Measurements from ENCODE around the gene BRD3OS.
"Not testable (repeated sequence)": the region's sequence is repeated elsewhere in the genome, so short reads cannot be mapped to it uniquely, and the experiment has no call there.

Gene BRD3OS

DNA sequence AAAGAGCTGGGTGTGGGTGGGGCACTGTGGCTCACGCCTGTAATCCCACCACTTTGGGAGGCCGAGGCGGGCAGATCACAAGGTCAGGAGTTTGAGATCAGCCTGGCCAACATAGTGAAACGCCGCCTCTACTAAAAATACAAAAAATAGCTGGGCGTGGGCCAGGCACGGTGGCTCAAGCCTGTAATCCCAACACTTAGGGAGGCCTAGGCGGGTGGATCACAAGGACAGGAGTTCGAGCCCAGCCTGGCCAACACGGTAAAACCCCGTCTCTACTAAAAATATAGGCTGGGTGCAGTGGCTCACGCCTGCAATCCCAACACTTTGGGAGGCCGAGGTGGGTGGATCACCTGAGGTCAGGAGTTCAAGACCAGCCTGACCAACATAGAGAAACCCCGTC is 36.5 kb upstream of the BRD3OS start:
- not testable (repeated sequence) for DNase-seq (ENCODE audit: low spot score)

GRCh38 chr9:133989625-133990365 is 35.5 kb upstream of the BRD3OS start:
- no peak for DNase-seq (ENCODE audit: low spot score)

DNA sequence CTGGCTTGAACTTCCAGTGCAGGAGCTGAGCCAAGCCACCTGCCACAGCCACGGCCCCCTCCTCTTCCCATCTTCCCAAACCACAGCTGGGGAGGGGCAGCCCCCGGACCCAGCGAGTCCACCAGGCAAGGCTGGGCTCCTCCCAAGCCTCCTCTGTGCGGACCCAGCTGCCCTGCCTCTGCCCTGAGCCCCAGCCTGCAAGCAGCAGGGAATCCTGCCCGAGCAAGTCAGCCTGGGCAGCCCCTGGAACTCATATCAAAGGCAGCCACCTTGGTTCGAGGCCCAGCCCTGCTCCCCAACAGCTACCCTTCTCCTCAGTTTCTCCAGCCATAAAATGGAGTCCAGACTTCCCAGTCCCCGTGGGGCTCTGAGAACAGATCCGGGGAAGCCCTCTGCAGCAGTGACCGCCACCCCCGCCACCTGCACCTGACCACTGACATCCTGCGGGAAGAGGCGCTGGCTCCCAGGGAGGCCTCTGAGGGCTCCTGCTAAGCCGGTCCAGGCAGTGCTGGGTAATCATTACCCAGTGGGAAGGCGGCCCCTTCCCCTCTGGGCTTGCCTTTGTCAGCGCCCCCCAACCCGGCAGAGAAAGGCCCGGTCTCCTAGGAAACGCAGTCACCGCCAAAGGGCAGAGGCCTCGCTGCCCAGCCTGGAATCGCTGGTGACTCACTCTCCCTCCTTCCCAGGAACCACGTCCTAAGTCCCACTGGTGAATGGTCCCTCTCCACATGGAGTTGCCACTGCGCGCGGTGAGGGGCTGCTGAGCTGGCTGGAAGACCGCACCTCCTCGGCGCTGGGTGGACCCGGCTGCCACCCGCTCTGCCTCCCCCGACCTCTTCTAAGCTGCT is 34.7 kb upstream of the BRD3OS start:
- no peak for DNase-seq (ENCODE audit: low spot score)

- DNase-seq (ENCODE audit: low spot score), result no peak
Observed at GRCh38 chr9:133991214-133991921, 33.9 kb upstream of the BRD3OS start.

DNA sequence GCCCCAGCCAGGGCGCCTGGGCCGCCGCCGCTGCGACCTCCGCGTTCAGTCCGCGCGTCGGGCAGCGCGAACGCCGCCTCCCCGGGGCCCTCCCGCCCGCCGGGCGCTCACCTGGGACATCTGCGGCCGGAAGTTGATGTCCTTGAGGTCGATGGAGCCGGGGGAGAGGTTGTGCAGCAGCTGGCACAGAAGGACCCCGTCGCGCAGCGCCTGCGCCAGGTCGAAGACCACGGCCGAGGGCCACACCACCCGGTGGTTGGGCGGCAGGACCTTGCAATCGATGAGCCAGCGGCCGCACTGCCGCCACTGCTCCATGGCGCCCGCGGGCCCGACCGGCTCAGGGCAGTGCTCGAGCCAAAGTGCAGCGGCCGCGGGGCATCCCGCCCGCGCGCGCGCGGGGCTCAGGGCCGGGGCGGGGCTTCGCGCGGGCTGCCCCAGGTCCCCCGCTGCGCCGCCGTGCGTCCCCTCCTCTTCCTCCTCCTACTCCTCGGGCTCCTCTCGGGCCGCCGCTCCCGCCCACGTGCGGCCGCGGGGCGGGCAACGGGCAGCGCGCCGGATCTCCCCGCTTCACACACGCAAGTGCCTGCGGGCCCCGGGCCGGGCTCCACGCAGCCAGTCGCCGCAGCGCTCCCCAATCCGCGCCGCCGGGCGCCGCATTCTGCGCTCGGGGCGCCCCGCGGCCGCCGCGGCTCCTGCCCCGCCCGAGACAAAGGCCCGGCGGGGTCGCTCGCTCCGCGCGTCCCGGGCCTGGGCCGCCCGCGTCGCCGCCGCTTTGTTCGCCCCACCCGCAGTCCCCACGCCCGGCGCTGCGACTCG is 33.1 kb upstream of the BRD3OS start, which contains the start of gene VAV2:
Gene VAV2 (minus strand): TSS at position 361 of the 816 bp plus-strand sequence. CDS start 46 bp downstream, at position 315.
- DNase-seq (ENCODE audit: low spot score), result no peak

DNA sequence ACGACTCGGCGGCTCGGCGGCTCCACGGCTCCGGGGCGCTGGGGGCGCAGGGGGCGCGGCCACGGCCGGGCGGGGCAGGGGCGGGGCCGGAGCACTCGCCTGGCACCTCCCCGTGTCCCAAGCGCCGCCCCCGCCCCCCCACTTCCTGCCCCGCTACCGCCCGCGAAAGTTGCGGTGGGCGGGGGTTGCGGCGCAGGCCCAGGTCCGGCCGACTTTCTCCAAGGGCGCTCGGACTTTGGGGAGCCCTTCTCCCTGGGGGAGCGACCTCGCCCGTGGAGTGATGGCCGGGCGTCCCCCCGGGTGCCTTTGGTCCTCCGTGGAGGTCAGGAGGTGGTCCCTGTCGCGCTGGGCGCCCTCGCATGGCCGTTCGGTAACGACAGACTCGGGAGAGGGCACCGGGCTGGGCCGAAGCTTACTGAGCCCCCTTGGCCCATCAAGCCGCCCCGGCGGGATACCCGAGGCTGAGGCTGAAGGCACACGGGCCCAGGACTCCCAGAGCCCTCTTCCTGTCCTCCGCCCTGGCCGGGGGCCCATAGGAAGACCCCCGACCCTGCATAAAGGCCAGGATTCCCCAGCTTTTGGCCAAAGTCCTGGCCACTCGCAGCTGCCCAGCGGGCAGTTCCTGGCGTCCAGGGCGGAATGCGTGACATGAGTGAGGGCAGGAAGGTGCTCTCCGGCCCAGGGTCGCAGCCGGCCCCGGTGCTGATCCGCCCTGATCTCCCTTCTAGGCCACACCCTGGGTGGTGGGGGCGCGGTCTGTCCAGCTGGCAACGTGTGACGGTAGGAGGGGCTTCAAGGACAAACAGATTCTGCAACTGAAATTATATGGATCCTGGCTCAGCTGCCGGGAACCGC is 32.3 kb upstream of the BRD3OS start:
- peak; percentile 57 for DNase-seq (ENCODE audit: low spot score)

DNA sequence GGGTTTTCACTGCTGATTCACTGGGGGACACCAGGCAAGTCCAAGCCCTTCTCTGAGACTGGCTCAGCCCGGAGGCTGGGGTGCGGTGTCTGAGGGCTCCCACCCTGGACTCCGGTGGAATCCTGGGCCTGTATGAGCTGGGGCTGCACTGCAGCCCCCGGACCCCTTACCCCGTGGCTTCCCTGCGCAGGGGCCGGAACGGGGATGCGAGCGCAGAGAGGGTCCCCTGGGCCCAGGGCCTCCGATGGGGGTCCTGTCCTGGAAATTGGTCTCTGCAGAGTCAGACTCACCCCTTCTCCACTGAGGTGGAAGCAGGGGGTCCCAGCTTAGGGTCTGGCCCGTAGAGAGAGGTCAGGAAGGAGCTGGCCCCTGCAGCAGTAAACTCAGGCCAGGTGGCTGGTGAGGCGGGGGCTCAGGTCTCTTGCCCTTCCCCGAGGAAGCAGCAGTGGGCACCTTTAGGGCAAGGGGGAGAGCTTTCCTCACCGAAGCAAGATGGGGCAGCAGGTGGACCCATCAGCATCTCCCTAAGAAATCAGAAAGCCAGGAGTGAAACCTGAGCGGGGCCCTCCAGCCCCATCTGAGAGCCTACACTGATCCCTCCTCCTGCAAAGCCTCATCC is 31.5 kb upstream of the BRD3OS start:
- no peak for DNase-seq (ENCODE audit: low spot score)

- DNase-seq (ENCODE audit: low spot score), result peak; percentile 62
Observed at GRCh38 chr9:133994353-133995011, 30.8 kb upstream of the BRD3OS start.

DNA sequence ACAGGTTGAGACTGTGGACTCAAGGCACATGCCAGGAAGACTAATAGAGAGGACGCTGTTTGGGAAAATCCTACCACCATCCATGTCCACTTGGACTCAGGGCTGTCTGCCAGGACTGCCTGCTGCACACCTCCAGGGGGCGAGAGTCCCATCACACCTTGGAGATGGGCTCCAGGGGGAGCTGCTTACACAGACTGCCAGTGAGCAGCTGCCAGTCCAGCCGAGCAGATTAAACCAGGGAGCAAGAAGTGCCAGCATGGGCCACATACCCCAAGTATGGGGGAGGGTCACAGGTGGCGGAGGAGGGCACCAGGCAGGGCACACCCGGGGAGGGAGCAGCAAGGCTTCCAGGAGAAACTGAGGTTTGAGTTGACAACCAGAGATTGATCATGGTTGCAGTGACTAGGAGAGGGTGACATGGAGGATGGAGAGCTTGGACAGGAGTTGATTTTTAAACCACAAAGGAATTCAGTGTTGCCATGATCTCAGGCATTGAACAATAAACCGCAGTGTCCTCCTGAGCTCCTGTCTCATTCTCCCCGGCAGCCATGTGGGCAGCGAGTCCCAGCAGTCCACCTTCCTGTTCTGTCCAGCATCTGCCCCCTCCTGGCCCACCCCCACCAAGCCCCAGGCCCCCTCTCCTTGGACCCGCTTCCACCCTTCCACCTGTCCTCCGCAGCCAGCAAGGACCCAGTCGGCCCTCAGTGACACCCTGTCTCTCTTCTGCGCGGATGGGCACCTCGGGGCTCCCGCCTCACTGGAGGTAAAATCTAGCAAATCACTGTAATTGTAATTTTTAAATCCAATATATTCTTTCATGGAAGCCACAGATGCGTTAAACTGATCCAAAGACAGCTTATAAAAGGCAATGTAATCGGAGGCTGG is 30.0 kb upstream of the BRD3OS start:
- no peak for DNase-seq (ENCODE audit: low spot score)

DNA sequence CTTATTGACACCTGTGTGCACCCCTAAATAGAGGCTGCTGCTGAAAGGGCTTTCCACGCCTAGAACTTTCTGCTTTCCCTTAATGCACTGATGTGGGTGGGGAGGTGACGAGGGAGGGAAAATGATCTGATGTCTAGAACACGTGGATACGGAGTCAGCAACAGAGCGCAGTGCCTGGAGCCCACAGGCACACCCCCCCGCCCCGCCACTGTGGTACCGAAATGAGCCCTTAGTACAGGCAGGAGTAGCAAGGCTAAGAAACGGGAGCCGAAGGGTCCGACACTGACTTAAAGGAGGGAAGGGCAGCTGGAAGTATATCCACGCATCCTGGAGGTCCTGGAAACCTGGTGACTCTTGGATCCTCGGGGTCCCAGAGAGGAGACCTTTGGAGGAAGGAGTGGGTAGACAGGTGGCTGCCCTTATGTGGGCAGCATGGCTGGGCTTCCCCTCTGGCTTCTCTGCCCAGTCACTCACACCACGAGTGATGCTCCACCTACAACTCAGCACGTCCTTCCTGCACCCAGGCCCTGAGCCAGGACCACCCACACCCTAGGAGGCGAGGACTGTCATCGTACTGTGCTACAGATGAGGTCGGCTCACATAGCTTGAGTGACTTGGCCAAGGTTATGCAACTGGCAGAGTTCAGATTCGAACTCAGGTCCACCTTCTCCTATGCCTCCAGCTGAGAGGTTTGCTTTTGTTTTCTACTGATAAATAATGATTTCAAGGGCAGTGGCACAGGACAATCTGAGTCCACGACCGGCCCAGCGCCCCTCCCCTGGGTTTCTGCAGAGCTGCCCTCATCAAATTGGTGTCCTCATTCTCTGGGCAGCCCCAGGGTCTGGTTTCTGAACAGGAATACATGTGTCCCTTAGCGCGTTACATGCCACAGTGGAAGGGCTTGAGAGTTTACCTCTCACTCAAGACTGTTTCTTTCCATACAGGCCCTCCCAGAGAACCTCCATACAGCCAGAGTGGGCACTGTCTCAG is 28.5 kb upstream of the BRD3OS start:
- DNase-seq (ENCODE audit: low spot score), result no peak

- DNase-seq (ENCODE audit: low spot score), result no peak
Observed at GRCh38 chr9:133997584-133997983, 27.7 kb upstream of the BRD3OS start.

DNA sequence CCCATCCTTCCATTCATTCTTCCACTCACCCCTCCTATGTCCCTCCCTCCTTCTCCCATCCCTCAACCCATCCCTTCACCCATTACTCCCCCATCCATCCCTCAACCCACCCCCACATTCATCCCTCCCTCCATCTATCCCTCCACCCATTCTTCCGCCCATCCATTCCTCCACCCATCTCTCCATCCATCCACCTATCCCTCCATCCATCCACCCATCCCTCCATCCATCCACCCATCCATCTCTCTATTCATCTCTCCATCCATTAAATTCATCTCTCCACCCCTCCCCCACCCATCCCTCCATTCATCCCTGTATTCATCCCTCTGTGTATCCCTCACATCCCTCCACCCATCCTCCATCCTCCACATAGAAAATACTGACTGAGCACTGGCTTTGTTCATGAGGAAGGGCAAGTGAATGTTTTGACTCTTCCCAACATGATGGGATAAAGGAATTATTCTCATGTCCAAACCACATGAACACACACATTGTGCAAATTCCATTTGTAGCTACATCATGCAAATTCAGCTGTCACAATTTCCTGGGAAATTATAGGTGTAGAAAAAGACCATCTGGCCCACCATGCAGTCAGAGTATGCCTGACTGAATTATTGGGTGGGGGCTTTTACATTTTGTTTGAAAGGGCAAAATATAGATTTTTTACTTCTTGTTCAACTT is 26.2 kb upstream of the BRD3OS start:
- no peak for DNase-seq (ENCODE audit: low spot score)

- DNase-seq (ENCODE audit: low spot score), result no peak
Observed at GRCh38 chr9:133999851-134000265, 25.4 kb upstream of the BRD3OS start.

GRCh38 chr9:134002796-134003195 is 22.5 kb upstream of the BRD3OS start:
- DNase-seq (ENCODE audit: low spot score), result no peak

DNA sequence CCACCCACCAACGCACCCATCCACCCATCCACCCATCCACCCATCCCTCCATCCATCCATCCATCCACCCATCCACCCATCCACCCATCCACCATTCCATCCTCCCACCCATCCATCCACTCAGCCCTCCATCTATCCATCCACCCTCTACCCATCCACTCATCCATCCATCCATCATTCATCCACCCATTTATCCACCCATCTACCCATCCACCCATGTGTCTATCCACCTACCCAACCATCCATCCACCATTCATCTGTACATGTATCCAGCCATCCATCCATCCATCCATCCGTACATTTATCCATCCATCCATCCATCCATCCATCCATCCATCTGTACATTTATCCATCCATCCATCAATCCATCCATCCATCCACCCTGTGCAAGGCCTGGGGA is 22.0 kb upstream of the BRD3OS start:
- no peak for DNase-seq (ENCODE audit: low spot score)

DNA sequence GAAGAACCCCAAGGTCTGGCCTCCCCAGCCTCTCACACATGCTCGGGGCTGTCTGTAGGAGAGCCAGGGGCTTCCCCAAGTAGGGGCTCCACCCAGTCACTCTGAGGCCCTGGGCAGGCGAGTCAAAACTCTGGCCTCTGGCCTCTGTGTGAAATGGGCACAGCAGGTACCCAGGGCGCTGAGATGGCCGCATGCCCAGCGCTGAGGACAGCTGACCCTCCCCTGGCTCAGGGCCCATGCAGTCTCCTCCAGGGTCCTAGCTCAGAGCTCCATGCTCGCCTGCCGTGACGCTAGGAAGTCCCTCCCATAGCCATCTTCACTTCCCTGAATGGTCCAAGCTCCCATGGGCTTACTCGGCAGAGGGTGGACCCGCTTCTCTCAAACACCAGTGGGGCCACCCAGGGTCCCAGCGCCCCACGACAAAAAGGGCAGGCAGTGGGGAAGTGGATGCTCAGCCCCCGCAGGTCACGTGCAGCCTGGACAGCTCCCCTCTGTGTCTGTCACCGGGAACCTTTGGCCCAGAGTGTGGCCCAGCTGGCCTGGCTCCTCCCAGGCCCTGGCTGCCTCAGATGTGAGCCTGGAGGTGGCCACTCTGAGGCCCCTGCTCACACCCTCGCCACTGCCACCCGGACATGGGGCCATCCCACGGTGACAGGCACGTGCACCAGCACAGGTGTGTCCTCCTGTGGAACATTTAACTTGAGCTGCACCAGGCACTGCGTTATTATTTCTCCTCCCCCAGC is 21.0 kb upstream of the BRD3OS start:
- no peak for DNase-seq (ENCODE audit: low spot score)
